HepG2 (cell line): ENCODE results near the gene MARK2. TPM values are rescaled to one million over a fixed set of nuclear protein-coding genes. Genes with fewer than 3 reads are reported as not detected.

Source experiments
- ADNP ChIP-seq: sonication (generic); formaldehyde crosslinking; IDR thresholded peaks from 2 replicates; pipeline ENCODE4 v1.4.0; 2020; ENCODE audit warnings: missing genetic modification reagents
- ARNTL ChIP-seq: sonication (generic); formaldehyde crosslinking; IDR thresholded peaks from 2 replicates; pipeline ENCODE4 v1.4.0; 2020; ENCODE audit warnings: mild to moderate bottlenecking, missing genetic modification reagents
- DR1 ChIP-seq: sonication (generic); formaldehyde crosslinking; IDR thresholded peaks from 2 replicates; pipeline ENCODE4 v1.8.0; 2021; ENCODE audit warnings: mild to moderate bottlenecking, missing genetic modification reagents, inconsistent platforms
- EED ChIP-seq: sonication (generic); formaldehyde crosslinking; IDR thresholded peaks from 2 replicates; pipeline ENCODE4 v1.5.0; 2020; ENCODE audit warnings: mild to moderate bottlenecking, missing genetic modification reagents
- GATAD1 ChIP-seq: IDR thresholded peaks from 2 replicates; pipeline ENCODE4 v1.6.1; 2016; ENCODE audit warnings: missing genetic modification reagents, missing compliant biosample characterization
- GZF1 ChIP-seq: sonication (generic); formaldehyde crosslinking; IDR thresholded peaks from 2 replicates; pipeline ENCODE4 v1.5.1; 2020; ENCODE audit warnings: mild to moderate bottlenecking, missing genetic modification reagents
- MAF1 ChIP-seq: sonication (generic); formaldehyde crosslinking; IDR thresholded peaks from 2 replicates; pipeline ENCODE4 v1.5.0; 2020; ENCODE audit warnings: missing genetic modification reagents, borderline replicate concordance
- MIER2 ChIP-seq: IDR thresholded peaks from 2 replicates; pipeline ENCODE4 v1.6.1; 2016; ENCODE audit warnings: missing biosample characterization, missing genetic modification reagents
- MXD4 ChIP-seq: IDR thresholded peaks from 2 replicates; pipeline ENCODE4 v1.6.1; 2016; ENCODE audit warnings: mild to moderate bottlenecking, missing biosample characterization, missing genetic modification reagents
- SMAD3 ChIP-seq: sonication (generic); formaldehyde crosslinking; IDR thresholded peaks from 2 replicates; pipeline ENCODE4 v1.4.0; 2020; ENCODE audit warnings: missing genetic modification reagents
- ZIK1 ChIP-seq: sonication (generic); formaldehyde crosslinking; IDR thresholded peaks from 2 replicates; pipeline ENCODE4 v1.5.0; 2020; ENCODE audit warnings: mild to moderate bottlenecking, low read depth, missing genetic modification reagents, borderline replicate concordance
- ZMYM2 ChIP-seq: sonication (generic); formaldehyde crosslinking; IDR thresholded peaks from 2 replicates; pipeline ENCODE4 v1.8.0; 2022; ENCODE audit warnings: mild to moderate bottlenecking, missing genetic modification reagents
- ZNF224 ChIP-seq: sonication (generic); formaldehyde crosslinking; IDR thresholded peaks from 2 replicates; pipeline ENCODE4 v1.5.0; 2020; ENCODE audit warnings: mild to moderate bottlenecking, missing genetic modification reagents
- ZNF281 ChIP-seq: sonication (generic); formaldehyde crosslinking; IDR thresholded peaks from 2 replicates; pipeline ENCODE4 v1.4.0; 2020; ENCODE audit warnings: missing genetic modification reagents, borderline replicate concordance
- polyA plus RNA-seq, 8 experiments: library from polyadenylated mRNA; depleted of rRNA in 3 of 8; stranded (reverse) in 7 of 8; unstranded in 1 of 8; fragments of >200 nt; fragmentation: Illumina TruSeq in 4 of 8; extraction: Trizol in 4 of 8; gene quantifications; 2 replicates each; pipeline versions ENCODE4 v1.2.1 to v1.2.3, GENCODE V29; 2011 to 2016; ENCODE audit warnings: low read depth in 4 of 8, missing spikeins in 1 of 8, mixed read lengths in 1 of 8; ENCODE audit not compliant: insufficient read depth in 1 of 8
- total RNA-seq, 5 experiments: library from RNA; depleted of rRNA; stranded (reverse); fragments of >200 nt; fragmentation: Illumina TruSeq; extraction: Trizol; gene quantifications; 2 replicates each; pipeline ENCODE4 v1.2.3, GENCODE V29; 2016; ENCODE audit warnings: low read depth in 1 of 5
- TF ChIP-seq, protein P1 (sequence below): sonication (generic); formaldehyde crosslinking; IDR thresholded peaks from 2 replicates; pipeline ENCODE4 v1.4.0; 2020; ENCODE audit warnings: missing genetic modification reagents, mild to moderate bottlenecking, borderline replicate concordance
- TF ChIP-seq, protein P2 (sequence below): sonication (generic); formaldehyde crosslinking; IDR thresholded peaks from 2 replicates; pipeline ENCODE4 v1.5.1; 2020; ENCODE audit warnings: mild to moderate bottlenecking, missing genetic modification reagents, moderate library complexity

The MARK2 gene
- total and polyA plus RNA-seq, 2 of the 13 experiments (the other 11 are each of a cell fraction or from before 2014, with no cell fraction given) = 13.5 to 13.9 TPM

DNA sequence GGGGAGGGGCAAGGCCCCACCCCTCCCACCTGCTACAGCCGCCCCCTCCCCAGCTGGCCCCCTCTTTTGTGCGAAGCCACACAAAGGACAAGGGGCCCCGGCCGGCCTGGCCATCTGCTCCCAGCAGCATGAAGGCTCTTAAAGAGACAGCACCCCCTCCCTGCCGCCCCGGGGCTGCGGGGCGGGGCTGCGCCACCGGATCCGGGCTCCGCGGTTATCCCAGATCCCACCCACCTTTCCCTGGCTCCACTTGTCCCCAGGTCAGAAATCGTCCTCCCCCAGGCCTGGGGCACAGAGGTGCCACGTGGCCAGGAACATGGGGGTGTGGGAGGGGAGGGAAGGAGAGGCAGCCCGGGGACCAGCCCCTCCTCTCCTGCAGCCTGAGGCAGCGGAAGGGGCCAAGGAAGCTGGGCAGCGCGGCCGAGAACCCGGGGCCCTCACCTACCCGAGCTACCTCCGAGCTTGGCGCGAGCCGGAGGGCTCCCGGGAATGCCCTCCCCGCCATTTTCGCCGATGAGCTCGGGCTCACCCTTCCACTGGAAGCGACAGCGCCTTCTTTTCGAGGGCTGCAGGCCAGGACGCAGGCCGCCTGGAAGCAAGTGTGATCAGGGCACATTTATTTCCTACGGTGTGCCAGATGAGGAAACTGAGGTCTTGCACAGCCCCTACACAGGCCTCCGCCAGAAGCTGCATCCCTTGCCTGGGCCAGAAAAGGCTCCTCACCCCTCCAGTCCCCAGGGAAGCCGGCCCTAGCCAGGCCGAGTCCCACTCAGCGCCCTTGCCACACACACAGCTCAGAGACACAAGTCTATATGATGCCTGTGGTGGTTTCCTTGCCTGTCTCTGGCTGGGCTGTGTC lies 80.6 kb downstream of the MARK2 start (continued):
- TF ChIP-seq ARNTL (CRISPR knock-in tag) = peak; percentile 74
- no peak for TF ChIP-seq MIER2
- no peak for TF ChIP-seq ADNP (CRISPR knock-in tag)
- TF ChIP-seq, protein P1, sequence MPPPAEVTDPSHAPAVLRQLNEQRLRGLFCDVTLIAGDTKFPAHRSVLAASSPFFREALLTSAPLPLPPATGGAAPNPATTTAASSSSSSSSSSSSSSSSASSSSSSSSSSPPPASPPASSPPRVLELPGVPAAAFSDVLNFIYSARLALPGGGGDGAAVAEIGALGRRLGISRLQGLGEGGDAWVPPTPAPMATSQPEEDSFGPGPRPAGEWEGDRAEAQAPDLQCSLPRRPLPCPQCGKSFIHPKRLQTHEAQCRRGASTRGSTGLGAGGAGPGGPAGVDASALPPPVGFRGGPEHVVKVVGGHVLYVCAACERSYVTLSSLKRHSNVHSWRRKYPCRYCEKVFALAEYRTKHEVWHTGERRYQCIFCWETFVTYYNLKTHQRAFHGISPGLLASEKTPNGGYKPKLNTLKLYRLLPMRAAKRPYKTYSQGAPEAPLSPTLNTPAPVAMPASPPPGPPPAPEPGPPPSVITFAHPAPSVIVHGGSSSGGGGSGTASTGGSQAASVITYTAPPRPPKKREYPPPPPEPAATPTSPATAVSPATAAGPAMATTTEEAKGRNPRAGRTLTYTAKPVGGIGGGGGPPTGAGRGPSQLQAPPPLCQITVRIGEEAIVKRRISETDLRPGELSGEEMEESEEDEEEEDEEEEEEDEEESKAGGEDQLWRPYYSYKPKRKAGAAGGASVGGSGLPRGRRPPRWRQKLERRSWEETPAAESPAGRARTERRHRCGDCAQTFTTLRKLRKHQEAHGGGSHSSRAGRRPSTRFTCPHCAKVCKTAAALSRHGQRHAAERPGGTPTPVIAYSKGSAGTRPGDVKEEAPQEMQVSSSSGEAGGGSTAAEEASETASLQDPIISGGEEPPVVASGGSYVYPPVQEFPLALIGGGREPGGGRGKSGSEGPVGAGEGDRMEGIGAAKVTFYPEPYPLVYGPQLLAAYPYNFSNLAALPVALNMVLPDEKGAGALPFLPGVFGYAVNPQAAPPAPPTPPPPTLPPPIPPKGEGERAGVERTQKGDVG (CRISPR knock-in tag) = peak; percentile 36; the same call in 1 of the 2 replicates
- 0 out of 2 replicates have a peak, but pooled peaks have one; percentile 60 for TF ChIP-seq ZNF224
- no peak for TF ChIP-seq MAF1 (CRISPR knock-in tag)
- TF ChIP-seq MXD4 (CRISPR knock-in tag) = peak; percentile 55; the same call in 1 of the 2 replicates
- TF ChIP-seq, protein P2, sequence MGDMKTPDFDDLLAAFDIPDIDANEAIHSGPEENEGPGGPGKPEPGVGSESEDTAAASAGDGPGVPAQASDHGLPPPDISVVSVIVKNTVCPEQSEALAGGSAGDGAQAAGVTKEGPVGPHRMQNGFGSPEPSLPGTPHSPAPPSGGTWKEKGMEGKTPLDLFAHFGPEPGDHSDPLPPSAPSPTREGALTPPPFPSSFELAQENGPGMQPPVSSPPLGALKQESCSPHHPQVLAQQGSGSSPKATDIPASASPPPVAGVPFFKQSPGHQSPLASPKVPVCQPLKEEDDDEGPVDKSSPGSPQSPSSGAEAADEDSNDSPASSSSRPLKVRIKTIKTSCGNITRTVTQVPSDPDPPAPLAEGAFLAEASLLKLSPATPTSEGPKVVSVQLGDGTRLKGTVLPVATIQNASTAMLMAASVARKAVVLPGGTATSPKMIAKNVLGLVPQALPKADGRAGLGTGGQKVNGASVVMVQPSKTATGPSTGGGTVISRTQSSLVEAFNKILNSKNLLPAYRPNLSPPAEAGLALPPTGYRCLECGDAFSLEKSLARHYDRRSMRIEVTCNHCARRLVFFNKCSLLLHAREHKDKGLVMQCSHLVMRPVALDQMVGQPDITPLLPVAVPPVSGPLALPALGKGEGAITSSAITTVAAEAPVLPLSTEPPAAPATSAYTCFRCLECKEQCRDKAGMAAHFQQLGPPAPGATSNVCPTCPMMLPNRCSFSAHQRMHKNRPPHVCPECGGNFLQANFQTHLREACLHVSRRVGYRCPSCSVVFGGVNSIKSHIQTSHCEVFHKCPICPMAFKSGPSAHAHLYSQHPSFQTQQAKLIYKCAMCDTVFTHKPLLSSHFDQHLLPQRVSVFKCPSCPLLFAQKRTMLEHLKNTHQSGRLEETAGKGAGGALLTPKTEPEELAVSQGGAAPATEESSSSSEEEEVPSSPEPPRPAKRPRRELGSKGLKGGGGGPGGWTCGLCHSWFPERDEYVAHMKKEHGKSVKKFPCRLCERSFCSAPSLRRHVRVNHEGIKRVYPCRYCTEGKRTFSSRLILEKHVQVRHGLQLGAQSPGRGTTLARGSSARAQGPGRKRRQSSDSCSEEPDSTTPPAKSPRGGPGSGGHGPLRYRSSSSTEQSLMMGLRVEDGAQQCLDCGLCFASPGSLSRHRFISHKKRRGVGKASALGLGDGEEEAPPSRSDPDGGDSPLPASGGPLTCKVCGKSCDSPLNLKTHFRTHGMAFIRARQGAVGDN = peak; percentile 81
- no peak for TF ChIP-seq SMAD3 (CRISPR knock-in tag)
- TF ChIP-seq DR1 (CRISPR knock-in tag) = peak; percentile 15; the same call in 1 of the 2 replicates
- no peak for TF ChIP-seq ZMYM2 (CRISPR knock-in tag)
- peak; percentile 74; the same call in 1 of the 2 replicates for TF ChIP-seq EED (CRISPR knock-in tag)
- TF ChIP-seq GZF1 (CRISPR knock-in tag) = no peak
- no peak; the same call in 1 of the 2 replicates for TF ChIP-seq GATAD1 (CRISPR knock-in tag)
- TF ChIP-seq ZIK1 = 0 out of 2 replicates have a peak, but pooled peaks have one; percentile 39
- TF ChIP-seq ZNF281 (CRISPR knock-in tag) = peak; percentile 3; the same call in 1 of the 2 replicates
